KMS-11 (cell line): Measurements from ENCODE around the gene RPL26.

ENCODE experiments used
- H2AFZ ChIP-seq: fragments of 200-600 bp; sonication (generic); 2 replicates; pipeline ENCODE4 v1.6.1; 2016; ENCODE audit warnings: antibody characterized with exemption, mixed run types, low read depth
- H3K27ac ChIP-seq: fragments of 200-600 bp; sonication (generic); 2 replicates; pipeline ENCODE4 v1.6.1; 2016; ENCODE audit warnings: mild to moderate bottlenecking, mixed run types
- H3K27me3 ChIP-seq: fragments of 200-600 bp; sonication (generic); 2 replicates; pipeline ENCODE4 v1.6.1; 2017; ENCODE audit warnings: mild to moderate bottlenecking, low read depth, mixed run types, moderate library complexity; ENCODE audit not compliant: insufficient read depth
- H3K36me3 ChIP-seq: fragments of 200-600 bp; sonication (generic); 2 replicates; pipeline ENCODE4 v1.6.1; 2017; ENCODE audit warnings: mild to moderate bottlenecking, mixed run types; ENCODE audit not compliant: insufficient read depth
- H3K4me1 ChIP-seq: fragments of 200-600 bp; sonication (generic); 2 replicates; pipeline ENCODE4 v1.6.1; 2016; ENCODE audit warnings: mild to moderate bottlenecking, low read depth, mixed run types; ENCODE audit not compliant: poor library complexity, severe bottlenecking
- H3K4me2 ChIP-seq: fragments of 200-600 bp; sonication (generic); 2 replicates; pipeline ENCODE4 v1.7.0; 2016; ENCODE audit warnings: mild to moderate bottlenecking, mixed run types
- H3K4me3 ChIP-seq: fragments of 200-600 bp; sonication (generic); IDR thresholded peaks from 2 replicates; pipeline ENCODE4 v1.6.1; 2017; ENCODE audit warnings: low read depth, low read length, mixed read lengths; ENCODE audit not compliant: insufficient read depth
- H3K79me2 ChIP-seq: fragments of 200-600 bp; sonication (generic); 2 replicates; pipeline ENCODE4 v1.6.1; 2016; ENCODE audit warnings: low read depth, mixed run types; ENCODE audit not compliant: insufficient read depth
- H3K9ac ChIP-seq: fragments of 200-600 bp; sonication (generic); 2 replicates; pipeline ENCODE4 v1.6.1; 2016; ENCODE audit warnings: mild to moderate bottlenecking, mixed run types
- H4K20me1 ChIP-seq: fragments of 200-600 bp; sonication (generic); 2 replicates; pipeline ENCODE4 v1.6.1; 2016; ENCODE audit warnings: mild to moderate bottlenecking, mixed run types; ENCODE audit not compliant: insufficient read depth
- TF ChIP-seq, protein P1 (sequence below): fragments of 200-600 bp; sonication (generic); conservative IDR thresholded peaks from 2 replicates; pipeline ENCODE4 v1.6.1; 2017; ENCODE audit warnings: low read depth, mild to moderate bottlenecking, antibody characterized with exemption, low read length, moderate library complexity, mixed read lengths

The RPL26 gene

GRCh38 chr17:8345951-8346665 lies 36.9 kb downstream of the RPL26 start:
- H3K36me3 ChIP-seq = no peaks in the 10 kb centered on the region
- no peaks in the 10 kb centered on the region for H3K4me1 ChIP-seq
- H3K27me3 ChIP-seq = no peaks in the 10 kb centered on the region
- TF ChIP-seq, protein P1, sequence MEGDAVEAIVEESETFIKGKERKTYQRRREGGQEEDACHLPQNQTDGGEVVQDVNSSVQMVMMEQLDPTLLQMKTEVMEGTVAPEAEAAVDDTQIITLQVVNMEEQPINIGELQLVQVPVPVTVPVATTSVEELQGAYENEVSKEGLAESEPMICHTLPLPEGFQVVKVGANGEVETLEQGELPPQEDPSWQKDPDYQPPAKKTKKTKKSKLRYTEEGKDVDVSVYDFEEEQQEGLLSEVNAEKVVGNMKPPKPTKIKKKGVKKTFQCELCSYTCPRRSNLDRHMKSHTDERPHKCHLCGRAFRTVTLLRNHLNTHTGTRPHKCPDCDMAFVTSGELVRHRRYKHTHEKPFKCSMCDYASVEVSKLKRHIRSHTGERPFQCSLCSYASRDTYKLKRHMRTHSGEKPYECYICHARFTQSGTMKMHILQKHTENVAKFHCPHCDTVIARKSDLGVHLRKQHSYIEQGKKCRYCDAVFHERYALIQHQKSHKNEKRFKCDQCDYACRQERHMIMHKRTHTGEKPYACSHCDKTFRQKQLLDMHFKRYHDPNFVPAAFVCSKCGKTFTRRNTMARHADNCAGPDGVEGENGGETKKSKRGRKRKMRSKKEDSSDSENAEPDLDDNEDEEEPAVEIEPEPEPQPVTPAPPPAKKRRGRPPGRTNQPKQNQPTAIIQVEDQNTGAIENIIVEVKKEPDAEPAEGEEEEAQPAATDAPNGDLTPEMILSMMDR = no peak
- H2AFZ ChIP-seq = no peak overlapping the region
- no peak overlapping the region for H3K9ac ChIP-seq
- H3K4me2 ChIP-seq = no peak overlapping the region
- H3K27ac ChIP-seq = no peak overlapping the region
- no peak overlapping the region for H3K4me3 ChIP-seq
- H3K79me2 ChIP-seq = no peaks in the 10 kb centered on the region
- H4K20me1 ChIP-seq = no peaks in the 10 kb centered on the region

- no peaks in the 10 kb centered on the region for H3K79me2 ChIP-seq
- TF ChIP-seq, protein P1 = no peak
- no peak overlapping the region for H3K4me3 ChIP-seq
- H3K27me3 ChIP-seq = no peaks in the 10 kb centered on the region
- no peak overlapping the region for H3K4me2 ChIP-seq
- no peak overlapping the region for H3K9ac ChIP-seq
- no peaks in the 10 kb centered on the region for H3K4me1 ChIP-seq
- no peak overlapping the region for H3K27ac ChIP-seq
- no peaks in the 10 kb centered on the region for H3K36me3 ChIP-seq
- H2AFZ ChIP-seq = no peak overlapping the region
- H4K20me1 ChIP-seq = no peaks in the 10 kb centered on the region
These were observed 37.8 kb downstream of the RPL26 start for GRCh38 chr17:8345052-8345690.

GRCh38 chr17:8341456-8341855 lies 41.5 kb downstream of the RPL26 start:
- Histone ChIP-seq H2AFZ (no peak overlapping the region), H3K4me1 (no peaks in the 10 kb centered on the region), H3K27ac (no peak overlapping the region), H3K36me3 (no peaks in the 10 kb centered on the region), H4K20me1 (no peaks in the 10 kb centered on the region), H3K79me2 (no peaks in the 10 kb centered on the region), H3K4me3 (no peak overlapping the region), H3K4me2 (no peak overlapping the region), H3K27me3 (no peaks in the 10 kb centered on the region), H3K9ac (no peak overlapping the region)
- TF ChIP-seq, protein P1 = no peak

GRCh38 chr17:8339540-8339939 lies 43.5 kb downstream of the RPL26 start, which contains the start of gene ODF4:
ODF4 (plus strand) TSS chr17:8339840; CDS start chr17:8340052, 212 bp downstream.
- TF ChIP-seq, protein P1 = no peak
- Histone ChIP-seq H4K20me1 (no peaks in the 10 kb centered on the region), H3K4me1 (no peaks in the 10 kb centered on the region), H3K4me3 (no peak within 1 kb of the TSS), H3K79me2 (no peaks in the 10 kb centered on the region), H3K9ac (no peak within 1 kb of the TSS), H3K27me3 (no peaks in the 10 kb centered on the region), H3K27ac (no peak within 1 kb of the TSS), H3K4me2 (no peak within 1 kb of the TSS), H3K36me3 (no peaks in the 10 kb centered on the region), H2AFZ (no peak within 1 kb of the TSS)
